Germinal center (tissue), 1 donor: Measurements from ENCODE around the gene GADD45B.
A peak's percentile ranks its signal among the peaks of the same experiment; 100 is the strongest.
"Not testable (repeated sequence)": the region's sequence is repeated elsewhere in the genome, so short reads cannot be mapped to it uniquely, and the experiment has no call there.

Experiments used
- DNase-seq: peaks from one replicate; pipeline ENCODE4 v3.0.0; 2012; ENCODE audit warnings: mixed read lengths, low spot score

Gene GADD45B

DNA sequence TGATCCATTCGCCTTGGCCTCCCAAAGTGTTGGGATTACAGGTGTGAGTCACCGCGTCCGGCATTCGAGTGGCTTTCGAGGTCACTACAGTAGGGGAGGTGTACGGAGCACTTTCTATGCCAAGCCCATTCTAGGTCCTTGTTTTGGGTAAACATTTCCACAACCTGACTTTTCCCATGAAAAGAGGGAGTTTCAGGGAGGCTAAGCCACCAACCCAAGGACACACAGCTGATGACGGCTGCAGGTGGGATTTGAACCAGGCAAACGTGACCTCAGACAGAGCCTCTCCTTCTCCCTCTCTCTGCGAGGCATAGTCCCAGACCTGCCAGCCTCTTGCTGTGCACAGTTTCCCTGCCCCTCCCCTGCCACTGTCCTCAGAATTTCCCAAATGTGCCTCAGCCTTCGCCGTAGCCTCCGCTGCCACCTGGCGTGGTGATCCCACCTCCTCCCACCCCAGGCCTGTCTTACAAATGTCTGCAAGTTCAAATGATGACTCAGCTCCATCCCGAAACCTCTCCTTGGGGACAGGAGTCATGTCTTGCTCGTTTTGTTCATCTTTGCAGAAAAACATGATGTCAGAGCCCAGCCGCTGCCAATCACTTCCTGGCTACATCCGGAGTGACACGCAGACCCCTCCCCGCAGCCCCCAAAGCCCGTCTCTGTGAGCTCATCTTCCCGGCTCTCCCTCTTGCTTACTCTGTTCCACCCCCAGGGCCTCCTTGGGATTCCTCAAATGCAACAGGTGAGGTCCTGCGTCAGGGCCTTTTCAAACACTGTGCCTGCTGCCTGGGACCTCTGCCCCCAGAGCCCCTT is 6.6 kb upstream of the GADD45B start:
- DNase-seq: no peak

DNA sequence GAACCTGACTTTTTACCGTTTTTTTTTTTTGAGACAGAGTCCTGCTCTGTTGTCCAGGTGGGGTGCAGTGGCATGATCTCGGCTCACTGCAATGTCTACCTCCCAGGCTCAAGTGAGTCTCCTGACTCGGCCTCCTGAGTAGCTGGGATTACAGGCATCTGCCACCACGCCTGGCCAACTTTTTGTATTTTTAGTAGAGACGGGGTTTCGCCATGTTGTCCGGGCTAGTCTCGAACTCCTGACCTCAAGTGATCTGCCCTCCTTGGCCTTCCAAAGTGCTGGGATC is 6.1 kb upstream of the GADD45B start:
- DNase-seq: not testable (repeated sequence)

GRCh38 chr19:2474232-2475017 is 1.5 kb upstream of the GADD45B start:
- DNase-seq: peak; percentile 88

- peak; percentile 69 for DNase-seq
Measured at GRCh38 chr19:2475018-2475701, 767 bp upstream of the GADD45B start.

DNA sequence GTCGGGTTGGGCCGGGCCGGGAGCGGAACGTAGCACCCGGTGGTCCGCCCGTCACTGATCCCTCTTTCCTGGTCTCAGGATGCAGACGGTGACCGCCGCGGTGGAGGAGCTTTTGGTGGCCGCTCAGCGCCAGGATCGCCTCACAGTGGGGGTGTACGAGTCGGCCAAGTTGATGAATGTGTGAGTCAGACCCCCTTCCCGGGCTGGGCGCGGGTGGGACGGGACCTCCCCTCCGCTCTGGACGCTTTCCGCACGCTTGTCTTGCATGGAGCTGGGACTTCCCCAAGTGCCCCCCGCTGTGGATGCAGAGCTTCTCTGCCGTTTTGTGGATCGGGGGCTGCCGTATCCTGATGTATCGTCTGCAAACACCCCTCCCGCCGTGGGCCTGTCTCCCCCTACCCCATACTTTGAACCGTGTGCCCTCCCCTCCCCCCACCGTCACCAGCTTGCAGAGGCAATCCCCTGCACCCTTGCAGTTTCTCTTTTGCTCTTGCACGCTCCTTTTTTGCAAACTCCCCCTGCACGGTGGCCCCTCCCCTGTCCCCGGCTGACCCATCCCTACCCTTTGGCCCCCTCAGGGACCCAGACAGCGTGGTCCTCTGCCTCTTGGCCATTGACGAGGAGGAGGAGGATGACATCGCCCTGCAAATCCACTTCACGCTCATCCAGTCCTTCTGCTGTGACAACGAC is 669 bp downstream of the GADD45B start:
- DNase-seq: no peak

- no peak for DNase-seq
Measured at GRCh38 chr19:2477141-2477710, 1.3 kb downstream of the GADD45B start.

DNA sequence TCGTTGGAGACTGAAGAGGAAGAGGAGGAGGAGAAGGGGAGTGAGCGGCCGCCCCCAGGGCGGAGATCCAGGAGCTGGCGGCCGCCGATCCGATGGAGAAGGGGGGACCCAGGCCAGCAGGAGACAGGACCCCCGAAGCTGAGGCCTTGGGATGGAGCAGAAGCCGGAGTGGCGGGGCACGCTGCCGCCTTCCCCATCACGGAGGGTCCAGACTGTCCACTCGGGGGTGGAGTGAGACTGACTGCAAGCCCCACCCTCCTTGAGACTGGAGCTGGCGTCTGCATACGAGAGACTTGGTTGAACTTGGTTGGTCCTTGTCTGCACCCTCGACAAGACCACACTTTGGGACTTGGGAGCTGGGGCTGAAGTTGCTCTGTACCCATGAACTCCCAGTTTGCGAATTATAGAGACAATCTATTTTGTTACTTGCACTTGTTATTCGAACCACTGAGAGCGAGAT is 1.8 kb downstream of the GADD45B start:
- no peak for DNase-seq

GRCh38 chr19:2478278-2478755 is 2.4 kb downstream of the GADD45B start:
- DNase-seq: no peak

DNA sequence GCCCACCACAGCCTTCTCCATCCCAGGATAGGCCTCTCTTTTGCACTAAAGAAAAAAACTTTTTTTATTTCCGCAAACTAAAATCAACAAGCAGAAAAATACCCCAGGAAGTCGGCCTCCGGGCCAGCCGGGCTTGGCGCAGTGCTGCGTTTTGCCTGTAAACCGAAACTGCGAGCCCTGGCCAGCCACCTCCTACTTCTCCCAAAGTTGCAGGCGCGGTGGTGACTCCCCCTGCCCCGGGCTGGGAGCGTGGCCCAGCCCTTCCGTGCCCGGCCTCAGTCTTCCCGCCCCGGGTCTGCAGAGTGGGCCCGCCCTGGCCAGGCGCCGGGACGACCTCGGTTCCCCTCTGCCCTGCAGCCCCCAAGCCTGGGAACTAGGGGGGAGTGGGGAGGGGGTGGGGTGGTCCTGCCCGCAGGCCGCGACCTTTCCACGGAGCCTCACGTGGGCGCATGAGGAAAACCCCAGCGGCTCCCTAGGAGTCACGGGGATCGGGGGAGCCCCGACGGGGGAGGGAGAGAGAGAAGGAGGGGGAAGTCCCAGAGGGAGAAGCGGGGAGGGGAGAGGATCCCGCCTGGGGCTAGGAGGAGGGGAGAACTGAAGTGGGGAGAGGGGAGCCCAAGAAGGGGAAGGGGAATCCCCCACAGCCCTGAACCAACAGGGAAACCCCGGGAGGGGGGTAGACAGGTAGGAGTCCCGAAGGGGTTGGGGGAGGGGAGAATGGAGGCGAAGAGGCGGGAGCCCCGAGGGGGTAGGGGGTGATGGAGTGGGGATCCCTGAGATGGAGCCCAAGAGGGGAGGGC is 3.0 kb downstream of the GADD45B start:
- peak; percentile 66 for DNase-seq

GRCh38 chr19:2479556-2480194 is 3.7 kb downstream of the GADD45B start:
- peak; percentile 38 for DNase-seq

DNA sequence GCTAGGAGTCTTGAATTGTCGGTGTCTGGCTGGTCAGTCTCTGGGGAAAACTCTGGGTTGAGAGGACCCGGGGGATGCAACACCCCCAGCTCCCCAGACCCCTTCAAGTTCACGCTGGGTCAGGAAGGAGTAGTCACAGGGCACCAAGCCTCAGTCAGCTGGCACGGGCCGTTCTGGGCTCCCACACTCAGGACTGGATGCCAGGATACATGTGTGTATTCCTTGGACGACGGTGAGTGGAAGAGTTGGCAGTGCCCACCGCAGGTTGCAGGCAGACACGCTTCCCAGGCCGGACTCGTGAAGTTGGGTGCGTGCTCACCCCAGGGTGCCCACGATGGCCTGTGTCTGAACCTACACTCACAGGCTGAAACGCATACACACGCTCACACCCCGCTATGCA is 5.5 kb downstream of the GADD45B start:
- no peak for DNase-seq

DNA sequence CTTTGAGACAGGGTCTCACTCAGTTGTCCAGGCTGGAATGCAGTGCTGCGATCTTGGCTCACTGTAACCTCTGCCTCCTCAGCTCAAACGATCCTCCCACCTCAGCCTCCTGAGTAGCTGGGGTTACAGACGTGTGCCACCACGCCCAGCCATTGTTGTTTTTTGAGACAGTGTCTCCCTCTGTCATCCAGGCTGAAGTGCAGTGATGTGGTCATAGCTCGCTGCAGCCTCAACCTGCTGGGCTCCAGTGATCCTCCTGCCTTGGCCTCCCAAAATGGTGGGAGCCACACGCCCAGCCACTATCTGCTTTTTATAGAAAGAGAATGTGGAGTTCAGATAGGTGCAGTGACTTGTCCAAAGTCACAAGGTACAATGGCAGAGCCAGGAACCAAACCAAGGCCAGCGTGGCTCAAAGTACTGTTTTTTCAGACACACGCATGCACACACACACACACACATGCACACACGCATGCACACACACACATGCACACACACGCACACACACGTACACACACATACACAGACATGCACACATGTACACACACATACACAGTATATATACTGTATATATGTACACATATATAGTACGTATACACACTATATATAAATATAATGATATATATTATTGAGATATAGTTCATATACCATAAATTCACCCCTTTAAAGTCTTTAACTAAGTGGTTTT is 6.6 kb downstream of the GADD45B start:
- no peak for DNase-seq

GRCh38 chr19:2483084-2483483 is 7.2 kb downstream of the GADD45B start:
- no peak for DNase-seq

GRCh38 chr19:2483484-2484151 is 7.7 kb downstream of the GADD45B start:
- DNase-seq: no peak

DNA sequence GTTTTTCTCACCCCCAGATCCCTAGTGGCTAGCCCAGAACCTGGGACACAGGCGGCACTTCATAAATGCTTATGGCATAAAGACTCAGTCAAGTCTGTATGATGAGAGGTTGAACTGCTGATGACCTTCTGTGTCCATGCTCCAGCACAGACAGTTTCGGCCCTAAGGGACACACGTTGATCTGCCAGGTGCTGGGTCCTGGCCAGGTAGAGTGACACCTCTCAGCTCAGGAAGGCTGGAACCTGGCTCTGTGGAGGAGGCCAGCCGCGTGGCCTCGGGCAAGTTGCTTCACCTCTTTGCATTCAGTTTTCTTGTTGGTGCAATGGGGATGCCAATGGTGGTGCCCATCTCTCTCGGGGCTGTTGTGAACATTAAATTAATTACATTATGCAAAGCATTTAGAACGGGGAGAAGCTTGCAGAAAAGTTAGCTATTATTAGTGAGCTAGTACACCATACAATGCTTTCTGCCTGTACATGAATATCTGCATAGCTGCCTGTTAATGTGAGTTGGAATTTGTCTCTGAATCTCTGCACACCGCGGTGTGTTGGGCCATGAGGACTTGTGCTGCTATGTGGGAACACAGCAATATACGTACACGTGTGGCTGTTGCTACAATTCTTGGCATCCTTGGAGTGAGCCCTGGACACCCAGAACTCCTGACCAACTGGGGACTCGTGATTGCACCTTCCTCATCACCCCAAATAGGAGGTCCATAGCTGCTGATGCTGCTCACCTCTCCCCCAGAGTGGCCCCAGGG is 8.4 kb downstream of the GADD45B start:
- peak; percentile 4 for DNase-seq

DNA sequence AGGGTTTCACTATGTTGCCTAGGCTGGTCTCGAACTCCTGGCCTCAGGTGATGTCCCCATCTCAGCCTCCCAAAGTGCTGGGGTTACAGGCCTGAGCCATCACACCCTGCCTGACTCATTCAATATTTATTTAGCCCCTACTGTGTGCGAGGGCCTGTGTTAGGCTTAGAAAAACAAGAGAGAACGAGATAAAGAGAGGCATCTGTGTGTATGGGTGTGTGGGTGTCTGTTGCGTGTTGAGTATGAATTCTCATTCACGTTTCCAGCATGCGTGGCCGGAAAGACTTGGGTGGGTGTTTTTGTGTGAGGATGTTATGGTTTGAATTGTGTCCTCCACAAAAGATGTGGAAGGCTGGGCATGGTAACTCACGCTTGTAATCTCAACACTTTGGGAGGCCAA is 9.5 kb downstream of the GADD45B start:
- no peak for DNase-seq

DNA sequence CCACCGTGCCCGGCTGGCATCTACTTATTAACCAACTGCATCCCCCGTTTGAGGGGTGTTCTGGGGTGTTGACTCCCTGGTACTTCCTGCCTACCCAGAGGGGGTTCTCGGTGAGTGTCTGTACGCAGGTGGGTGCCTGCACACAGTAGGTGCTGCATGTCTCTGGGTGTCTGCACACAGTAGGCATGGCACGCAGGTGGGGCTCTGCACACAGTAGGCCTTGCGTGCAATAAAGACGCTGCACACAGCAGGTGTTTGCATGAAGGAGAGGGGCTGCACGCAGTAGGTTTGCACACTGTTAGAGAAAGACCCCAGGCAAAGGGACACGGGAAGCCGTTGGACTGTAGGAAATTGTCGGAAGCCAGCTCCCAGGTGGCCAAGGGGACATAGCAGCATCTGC is 11.2 kb downstream of the GADD45B start:
- DNase-seq: no peak

DNA sequence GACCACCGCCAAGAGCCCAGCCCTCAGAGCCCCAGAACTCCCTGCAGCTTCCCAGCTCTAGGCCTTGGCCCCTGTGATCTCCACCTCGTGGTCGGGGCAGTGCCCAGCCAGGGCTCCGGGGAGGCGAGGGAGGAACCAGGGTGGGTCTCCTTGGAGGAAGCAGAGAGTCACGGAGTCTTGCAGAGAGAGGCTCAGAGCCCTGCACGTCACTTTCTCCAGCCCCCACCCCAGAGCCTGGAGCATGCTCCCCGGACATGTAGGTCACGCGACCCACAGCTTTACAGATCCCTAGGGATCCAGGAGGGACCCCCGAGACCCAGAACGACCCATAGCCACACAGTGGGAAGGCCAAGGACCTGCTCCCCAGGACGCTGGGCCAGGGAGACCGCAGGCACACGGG is 11.9 kb downstream of the GADD45B start:
- no peak for DNase-seq
